Liver (tissue), 9 donors: ENCODE measurements around the gene TCERG1L. TPM values are rescaled to one million over a fixed set of nuclear protein-coding genes. Genes with fewer than 3 reads are reported as not detected.

Experiments used
- DNase-seq: peaks from one replicate; pipeline ENCODE4 v3.0.0-alpha.2; 2017; ENCODE audit warnings: low spot score
- H3K27ac ChIP-seq, 2 donors: one replicate each; pipeline ENCODE4 v1.7.0; 2013; ENCODE audit warnings: inconsistent platforms in 2 of 2, low read length in 2 of 2, control low read depth in 1 of 2, low read depth in 1 of 2, mild to moderate bottlenecking in 1 of 2
- H3K27me3 ChIP-seq, 4 donors: one replicate each; pipeline versions ENCODE4 v1.6.1 to v1.7.0; 2013; ENCODE audit warnings: low read length in 3 of 4, inconsistent platforms in 1 of 4, mild to moderate bottlenecking in 1 of 4, moderate library complexity in 1 of 4; ENCODE audit not compliant: control insufficient read depth in 4 of 4, insufficient read depth in 4 of 4
- H3K36me3 ChIP-seq, 4 donors: one replicate each; pipeline versions ENCODE4 v1.6.1 to v1.7.0; 2013; ENCODE audit warnings: low read length in 3 of 4, mild to moderate bottlenecking in 3 of 4, low read depth in 1 of 4, moderate library complexity in 1 of 4; ENCODE audit not compliant: control insufficient read depth in 4 of 4, insufficient read depth in 3 of 4
- H3K4me1 ChIP-seq, 4 donors: one replicate each; pipeline versions ENCODE4 v1.6.1 to v1.7.0; 2013; ENCODE audit warnings: low read length in 3 of 4, mild to moderate bottlenecking in 3 of 4, moderate library complexity in 1 of 4; ENCODE audit not compliant: control insufficient read depth in 4 of 4, insufficient read depth in 4 of 4
- H3K4me3 ChIP-seq, 3 donors: one replicate each; pipeline versions ENCODE4 v1.6.1 to v1.7.0; 2013; ENCODE audit warnings: low read length in 3 of 3, control low read depth in 1 of 3, low read depth in 1 of 3, mild to moderate bottlenecking in 1 of 3
- H3K9ac ChIP-seq, 2 donors: one replicate each; pipeline ENCODE4 v1.7.0; 2013; ENCODE audit warnings: low read length in 2 of 2, mild to moderate bottlenecking in 2 of 2, moderate library complexity in 2 of 2, control low read depth in 1 of 2, low read depth in 1 of 2
- H3K9me3 ChIP-seq, 4 donors: one replicate each; pipeline versions ENCODE4 v1.6.1 to v1.7.0; 2013; ENCODE audit warnings: low read length in 3 of 4; ENCODE audit not compliant: control insufficient read depth in 4 of 4
- ATF3 ChIP-seq: IDR thresholded peaks from 2 replicates; pipeline ENCODE4 v1.6.1; 2016; ENCODE audit warnings: antibody characterized with exemption
- EGR1 ChIP-seq, 2 donors: IDR thresholded peaks; 2 replicates each; pipeline ENCODE4 v1.6.1; 2016 to 2018; ENCODE audit warnings: antibody characterized with exemption in 2 of 2, low read depth in 2 of 2
- FOXA2 ChIP-seq: IDR thresholded peaks from 2 replicates; pipeline ENCODE4 v1.6.1; 2016; ENCODE audit warnings: antibody characterized with exemption
- GABPA ChIP-seq, 2 donors: IDR thresholded peaks in 1 of 2; conservative IDR thresholded peaks in 1 of 2; 2 replicates each; pipeline ENCODE4 v1.6.1; 2016; ENCODE audit warnings: antibody characterized with exemption in 2 of 2, mild to moderate bottlenecking in 1 of 2, moderate library complexity in 1 of 2
- JUND ChIP-seq, 2 donors: IDR thresholded peaks; 2 replicates each; pipeline ENCODE4 v1.6.1; 2016; ENCODE audit warnings: antibody characterized with exemption in 2 of 2
- MAX ChIP-seq: IDR thresholded peaks from 2 replicates; pipeline ENCODE4 v1.6.1; 2016; ENCODE audit warnings: antibody characterized with exemption
- NR2F2 ChIP-seq: IDR thresholded peaks from 2 replicates; pipeline ENCODE4 v1.6.1; 2016; ENCODE audit warnings: antibody characterized with exemption
- SP1 ChIP-seq: IDR thresholded peaks from 2 replicates; pipeline ENCODE4 v1.6.1; 2018; ENCODE audit warnings: antibody characterized with exemption, mild to moderate bottlenecking
- TAF1 ChIP-seq: conservative IDR thresholded peaks from 2 replicates; pipeline ENCODE4 v1.6.1; 2016; ENCODE audit warnings: antibody characterized with exemption, mild to moderate bottlenecking
- YY1 ChIP-seq: IDR thresholded peaks from 2 replicates; pipeline ENCODE4 v1.6.1; 2016; ENCODE audit warnings: antibody characterized with exemption, mild to moderate bottlenecking
- WGBS: extraction: QIAGEN DNeasy Blood & Tissue Kit; methylation state at CpG from one replicate; pipeline ENCODE4 v1.1.7; 2013; 5-methylcytosine and 5-hydroxymethylcytosine counted together
- polyA plus RNA-seq, 2 donors: library from polyadenylated mRNA; stranded (reverse) in 1 of 2; unstranded in 1 of 2; fragments of 200-250 nt in 1 of 2; fragments of >200 nt in 1 of 2; fragmentation: Nextera tagmentation in 1 of 2; extraction: Ambion mirVana in 1 of 2; gene quantifications; one replicate each; pipeline versions ENCODE4 v1.2.1 to v1.2.3, GENCODE V29; 2013 to 2015
- total RNA-seq, 2 donors: library from RNA; depleted of rRNA; stranded (reverse); fragments of >200 nt; gene quantifications; one replicate each; pipeline ENCODE4 v1.2.3, GENCODE V29; 2014
- TF ChIP-seq, protein P1 (sequence below): fragments of 150-350 bp; IDR thresholded peaks from 2 replicates; pipeline ENCODE4 v1.5.1; 2017; ENCODE audit warnings: improper control_type of control experiment, low read depth, low read length; ENCODE audit not compliant: missing input control
- TF ChIP-seq, protein P2 (sequence below): IDR thresholded peaks from 2 replicates; pipeline ENCODE4 v1.6.1; 2016; ENCODE audit warnings: antibody characterized with exemption
- donor health status: healthy.
- donor health status: healthy.
- donor health status: healthy.
- donor health status: healthy.
- donor health status: healthy.

TCERG1L gene
- total and polyA plus RNA-seq, 4 donors = not detected

DNA sequence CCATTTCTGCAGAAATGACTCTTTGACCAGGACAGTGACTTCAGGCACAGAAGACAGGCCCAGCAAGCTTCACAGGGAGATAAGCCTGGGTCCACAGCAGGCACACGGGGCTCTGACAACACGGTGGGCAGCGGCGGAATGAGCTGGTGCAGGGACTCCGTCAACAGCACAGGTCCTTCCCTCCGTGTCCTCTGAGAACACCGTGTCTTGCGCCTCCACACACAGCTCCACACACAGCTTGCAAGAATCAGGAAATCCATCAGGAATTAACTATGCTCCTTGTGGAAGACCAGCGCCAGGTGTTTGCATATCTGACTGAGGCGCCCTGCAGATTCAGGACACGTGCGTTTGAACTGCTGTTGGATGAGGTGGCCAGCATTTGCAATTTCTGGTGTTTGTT lies 39.6 kb downstream of the TCERG1L start (continued):
- TF ChIP-seq, protein P1, sequence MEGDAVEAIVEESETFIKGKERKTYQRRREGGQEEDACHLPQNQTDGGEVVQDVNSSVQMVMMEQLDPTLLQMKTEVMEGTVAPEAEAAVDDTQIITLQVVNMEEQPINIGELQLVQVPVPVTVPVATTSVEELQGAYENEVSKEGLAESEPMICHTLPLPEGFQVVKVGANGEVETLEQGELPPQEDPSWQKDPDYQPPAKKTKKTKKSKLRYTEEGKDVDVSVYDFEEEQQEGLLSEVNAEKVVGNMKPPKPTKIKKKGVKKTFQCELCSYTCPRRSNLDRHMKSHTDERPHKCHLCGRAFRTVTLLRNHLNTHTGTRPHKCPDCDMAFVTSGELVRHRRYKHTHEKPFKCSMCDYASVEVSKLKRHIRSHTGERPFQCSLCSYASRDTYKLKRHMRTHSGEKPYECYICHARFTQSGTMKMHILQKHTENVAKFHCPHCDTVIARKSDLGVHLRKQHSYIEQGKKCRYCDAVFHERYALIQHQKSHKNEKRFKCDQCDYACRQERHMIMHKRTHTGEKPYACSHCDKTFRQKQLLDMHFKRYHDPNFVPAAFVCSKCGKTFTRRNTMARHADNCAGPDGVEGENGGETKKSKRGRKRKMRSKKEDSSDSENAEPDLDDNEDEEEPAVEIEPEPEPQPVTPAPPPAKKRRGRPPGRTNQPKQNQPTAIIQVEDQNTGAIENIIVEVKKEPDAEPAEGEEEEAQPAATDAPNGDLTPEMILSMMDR = no peak
- no peak for TF ChIP-seq TAF1
- no peak for TF ChIP-seq FOXA2
- no peak for TF ChIP-seq JUND (IDR thresholded peaks at IDR 0.05)
- TF ChIP-seq, protein P2, sequence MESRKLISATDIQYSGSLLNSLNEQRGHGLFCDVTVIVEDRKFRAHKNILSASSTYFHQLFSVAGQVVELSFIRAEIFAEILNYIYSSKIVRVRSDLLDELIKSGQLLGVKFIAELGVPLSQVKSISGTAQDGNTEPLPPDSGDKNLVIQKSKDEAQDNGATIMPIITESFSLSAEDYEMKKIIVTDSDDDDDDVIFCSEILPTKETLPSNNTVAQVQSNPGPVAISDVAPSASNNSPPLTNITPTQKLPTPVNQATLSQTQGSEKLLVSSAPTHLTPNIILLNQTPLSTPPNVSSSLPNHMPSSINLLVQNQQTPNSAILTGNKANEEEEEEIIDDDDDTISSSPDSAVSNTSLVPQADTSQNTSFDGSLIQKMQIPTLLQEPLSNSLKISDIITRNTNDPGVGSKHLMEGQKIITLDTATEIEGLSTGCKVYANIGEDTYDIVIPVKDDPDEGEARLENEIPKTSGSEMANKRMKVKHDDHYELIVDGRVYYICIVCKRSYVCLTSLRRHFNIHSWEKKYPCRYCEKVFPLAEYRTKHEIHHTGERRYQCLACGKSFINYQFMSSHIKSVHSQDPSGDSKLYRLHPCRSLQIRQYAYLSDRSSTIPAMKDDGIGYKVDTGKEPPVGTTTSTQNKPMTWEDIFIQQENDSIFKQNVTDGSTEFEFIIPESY = no peak
- TF ChIP-seq YY1 = no peak

GRCh38 chr10:131271195-131271880 lies 40.2 kb downstream of the TCERG1L start:
- Histone ChIP-seq H3K27ac (no peak overlapping the region), H3K4me3 (no peak overlapping the region), H3K9me3 (no peaks in the 10 kb centered on the region), H3K4me1 (no peaks in the 10 kb centered on the region), H3K9ac (no peak overlapping the region), H3K27me3 (peaks cover 0 to 5% (median 3%) of the 10 kb centered on the region in 4 donors), H3K36me3 (no peaks in the 10 kb centered on the region)
- DNase-seq = no peak
- TF ChIP-seq EGR1 (IDR thresholded peaks at IDR 0.05; ENCODE audit: low read depth in 2 of 2) (no peak), GABPA (IDR thresholded peaks at IDR 0.05 in 1 of 2, conservative IDR thresholded peaks at IDR 0.05 in 1 of 2) (no peak), ATF3 (no peak), JUND (IDR thresholded peaks at IDR 0.05) (no peak), NR2F2 (no peak), MAX (no peak), SP1 (no peak), YY1 (no peak)
- TF ChIP-seq, protein P1 = no peak
- TF ChIP-seq, protein P2 = no peak
- 73% methylated on average over 13 of the region's 13 CpGs for WGBS
